ENCODE data around the gene SLC10A6. TPM values are rescaled to one million over a fixed set of nuclear protein-coding genes. Genes with fewer than 3 reads are reported as not detected.

The SLC10A6 gene
- total and polyA plus RNA-seq, 2 donors (not counting 3 experiments of a cell fraction or from before 2014, with no cell fraction given), result 0.04 TPM; not detected in 1

DNA sequence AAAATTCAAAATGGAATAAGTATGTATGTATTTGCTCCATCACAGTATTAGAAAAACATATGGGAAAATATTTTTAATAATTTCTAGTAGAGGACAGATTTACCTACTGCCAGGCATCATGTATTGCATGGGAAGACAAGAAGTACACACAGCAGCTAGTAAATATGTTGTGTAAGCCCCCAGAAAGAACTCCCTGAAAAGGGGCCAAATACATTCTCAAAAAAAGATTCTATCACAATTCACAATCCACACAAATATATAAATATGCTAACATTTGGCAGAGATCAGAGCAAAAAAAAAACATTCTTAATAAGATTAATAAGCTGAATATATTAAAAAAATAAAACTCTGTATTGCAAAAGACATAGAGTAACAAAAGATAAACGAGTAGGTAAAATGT is 28.0 kb downstream of the SLC10A6 start:
- Histone ChIP-seq H3K36me3 (ENCODE audit: control insufficient read depth in 2 of 2, extremely low read depth in 1 of 2, insufficient read depth in 2 of 2, low read length in 2 of 2) (no peaks in the 10 kb centered on the region), H3K27ac (ENCODE audit: insufficient read depth, low read depth, low read length) (no peak overlapping the region), H2AFZ (ENCODE audit: low read depth, low read length) (no peak overlapping the region), H3K4me1 (ENCODE audit: control insufficient read depth, extremely low read depth, insufficient read depth, low read length) (peaks cover 7% of the 10 kb centered on the region), H3K27me3 (ENCODE audit: control insufficient read depth in 2 of 2, insufficient read depth in 2 of 2, low read length in 2 of 2) (no peaks in the 10 kb centered on the region), H3K9ac (replicated peaks; ENCODE audit: extremely low read depth, insufficient read depth, low read length) (no peak overlapping the region), H3K9me1 (replicated peaks; ENCODE audit: control insufficient read depth, extremely low read depth, insufficient read depth, low read length) (no peaks in the 10 kb centered on the region), H4K20me1 (replicated peaks; ENCODE audit: control insufficient read depth, extremely low read depth, insufficient read depth, low read length) (no peaks in the 10 kb centered on the region), H3K4me3 (replicated peaks in 1 of 3; ENCODE audit: insufficient read depth in 1 of 3, low read depth in 1 of 3, low read length in 3 of 3) (no peak overlapping the region), H3K9me3 (replicated peaks; ENCODE audit: control insufficient read depth, insufficient read depth, low read length) (no peaks in the 10 kb centered on the region), H3K79me2 (ENCODE audit: control insufficient read depth, insufficient read depth, low read length) (no peaks in the 10 kb centered on the region), H3K4me2 (ENCODE audit: insufficient read depth, low read length) (no peak overlapping the region)
- DNase-seq (ENCODE audit: low read depth, low spot score) (no peak), FAIRE-seq (no peak)
- dilution Hi-C loops (cut with MboI; ENCODE audit: extremely low pct_ligation_motif_present, low sequenced_read_pairs) (no loop called here), intact Hi-C loops (cut with micrococcal nuclease) (no loop called here)
- CTCF ChIA-PET, result no interaction called here
- TF ChIP-seq EZH2 (IDR thresholded peaks at IDR 0.05; ENCODE audit: borderline replicate concordance, low read depth, low read length, severe bottlenecking) (no peak), POLR2AphosphoS5 (IDR thresholded peaks at IDR 0.05; ENCODE audit: insufficient read depth, low read depth, low read length) (no peak), FOS (IDR thresholded peaks at IDR 0.05; ENCODE audit: borderline replicate concordance, insufficient read depth, low read length) (no peak), POLR2A (IDR thresholded peaks at IDR 0.05; ENCODE audit: low read depth, low read length) (no peak), JUN (IDR thresholded peaks at IDR 0.05; ENCODE audit: borderline replicate concordance, insufficient read depth, insufficient read length, low read depth) (no peak), GATA2 (IDR thresholded peaks at IDR 0.05; ENCODE audit: insufficient read depth, insufficient read length, low read depth, low read length) (no peak), MYC (IDR thresholded peaks at IDR 0.05; ENCODE audit: low read depth, low read length) (no peak)
- TF ChIP-seq, protein P1, sequence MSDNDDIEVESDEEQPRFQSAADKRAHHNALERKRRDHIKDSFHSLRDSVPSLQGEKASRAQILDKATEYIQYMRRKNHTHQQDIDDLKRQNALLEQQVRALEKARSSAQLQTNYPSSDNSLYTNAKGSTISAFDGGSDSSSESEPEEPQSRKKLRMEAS (IDR thresholded peaks at IDR 0.05; ENCODE audit: insufficient read depth, insufficient read length), result no peak
- TF ChIP-seq, protein P2, sequence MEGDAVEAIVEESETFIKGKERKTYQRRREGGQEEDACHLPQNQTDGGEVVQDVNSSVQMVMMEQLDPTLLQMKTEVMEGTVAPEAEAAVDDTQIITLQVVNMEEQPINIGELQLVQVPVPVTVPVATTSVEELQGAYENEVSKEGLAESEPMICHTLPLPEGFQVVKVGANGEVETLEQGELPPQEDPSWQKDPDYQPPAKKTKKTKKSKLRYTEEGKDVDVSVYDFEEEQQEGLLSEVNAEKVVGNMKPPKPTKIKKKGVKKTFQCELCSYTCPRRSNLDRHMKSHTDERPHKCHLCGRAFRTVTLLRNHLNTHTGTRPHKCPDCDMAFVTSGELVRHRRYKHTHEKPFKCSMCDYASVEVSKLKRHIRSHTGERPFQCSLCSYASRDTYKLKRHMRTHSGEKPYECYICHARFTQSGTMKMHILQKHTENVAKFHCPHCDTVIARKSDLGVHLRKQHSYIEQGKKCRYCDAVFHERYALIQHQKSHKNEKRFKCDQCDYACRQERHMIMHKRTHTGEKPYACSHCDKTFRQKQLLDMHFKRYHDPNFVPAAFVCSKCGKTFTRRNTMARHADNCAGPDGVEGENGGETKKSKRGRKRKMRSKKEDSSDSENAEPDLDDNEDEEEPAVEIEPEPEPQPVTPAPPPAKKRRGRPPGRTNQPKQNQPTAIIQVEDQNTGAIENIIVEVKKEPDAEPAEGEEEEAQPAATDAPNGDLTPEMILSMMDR (IDR thresholded peaks at IDR 0.05; ENCODE audit: extremely low read depth in 1 of 2, insufficient read depth in 1 of 2, low read depth in 1 of 2, low read length in 2 of 2), result no peak
- BruUV-seq (replicated peaks), result no TSS peak
- POLR2A ChIA-PET, result no interaction called here

Data from endothelial cell of umbilical vein (primary cell).